Measurements from ENCODE around the gene CTSF.

GRCh38 chr11:66589996-66590675, 21.7 kb upstream of the CTSF start:
- TF ChIP-seq CTCF (IDR thresholded peaks at IDR 0.05; ENCODE audit: insufficient read depth, low read length, poor library complexity, severe bottlenecking): no peak
- no peak for TF ChIP-seq EZH2phosphoT487 (conservative IDR thresholded peaks at IDR 0.05; ENCODE audit: low read length)
